ENCODE data around the gene RBM20. TPM values are rescaled to one million over a fixed set of nuclear protein-coding genes. Genes with fewer than 3 reads are reported as not detected.

Gene RBM20
- total and polyA plus RNA-seq, 10 of the 15 experiments (the other 5 are each of a cell fraction or from before 2014, with no cell fraction given), result 0.04 to 0.26 (median 0.15) TPM

- TF ChIP-seq ZNF622 (IDR thresholded peaks at IDR 0.05), result no peak
- no peak for TF ChIP-seq POLR2AphosphoS5 (IDR thresholded peaks at IDR 0.05; ENCODE audit: low read length)
- no peak for TF ChIP-seq RB1 (IDR thresholded peaks at IDR 0.05; ENCODE audit: borderline replicate concordance)
- TF ChIP-seq ZBED1 (IDR thresholded peaks at IDR 0.05; ENCODE audit: borderline replicate concordance), result no peak
- no peak for TF ChIP-seq ATF7 (IDR thresholded peaks at IDR 0.05; ENCODE audit: low read depth)
- no peak for TF ChIP-seq NFIC (IDR thresholded peaks at IDR 0.05; ENCODE audit: low read depth, low read length)
These were observed 164.5 kb downstream of the RBM20 start (continued) for GRCh38 chr10:110808615-110809014.

DNA sequence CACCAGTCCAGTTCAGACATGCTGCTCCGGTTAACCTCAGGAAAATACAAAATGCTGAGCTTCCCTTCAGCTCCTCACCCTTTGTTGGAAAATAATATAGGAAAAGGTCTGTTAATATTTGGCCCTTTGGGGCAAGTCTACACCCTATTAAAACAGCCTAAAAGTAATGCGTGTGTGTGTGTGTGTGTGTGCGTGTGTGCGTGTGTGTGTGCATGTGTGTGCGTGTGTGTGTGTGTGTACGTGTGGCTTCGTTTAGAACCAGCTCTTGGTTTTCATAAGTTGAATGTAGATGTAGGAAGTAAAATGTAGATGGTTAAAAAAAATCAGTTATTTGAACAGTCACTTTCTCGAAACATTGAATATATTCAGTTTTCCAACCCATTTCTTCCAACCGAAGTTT lies 166.5 kb downstream of the RBM20 start:
- CTCF ChIA-PET, result interaction anchor here (1.0 to 1.5 kb wide), 4 partner anchors 13 to 86 kb away, joined by 3 to 4 read pairs (median 3); no protein-coding TSS in a partner anchor
- no peak overlapping the region for H2AFZ ChIP-seq (ENCODE audit: control insufficient read depth, low read depth, low read length)
- no peak overlapping the region for H3K9ac ChIP-seq (ENCODE audit: control insufficient read depth, insufficient read depth, low read length)
- FAIRE-seq (no peak), DNase-seq (ENCODE audit: low read depth, low spot score) (no peak), ATAC-seq (no peak)
- 66% methylated on average over 9 of the region's 9 CpGs for WGBS (ENCODE audit: insufficient coverage, insufficient replicate concordance, low lambda C conversion rate, missing lambda C conversion rate)
- POLR2A ChIA-PET, result interaction anchor here (0.8 kb wide), 1 partner anchor 34 kb away, joined by 3 read pairs; no protein-coding TSS in a partner anchor
- no peaks in the 10 kb centered on the region for H3K36me3 ChIP-seq (ENCODE audit: control insufficient read depth in 2 of 2, insufficient read depth in 2 of 2, low read length in 1 of 2)
- no peaks in the 10 kb centered on the region for H3K79me2 ChIP-seq (ENCODE audit: control insufficient read depth, insufficient read depth, low read length)
- peaks cover 8% of the 10 kb centered on the region for H3K4me1 ChIP-seq (ENCODE audit: control insufficient read depth, insufficient read depth, low read length)
- H3K27ac ChIP-seq (ENCODE audit: control insufficient read depth, insufficient read depth), result no peak overlapping the region
- RAD21 ChIA-PET (ENCODE audit: unreplicated experiment), result interaction anchor here (0.9 to 1.2 kb wide), 2 partner anchors 86 to 109 kb away, joined by 3 to 4 read pairs; partner anchors contain the start of genes BBIP1 and SHOC2
- SMC1A ChIA-PET (ENCODE audit: uncharacterized antibody, unreplicated experiment), result interaction anchor here (0.6 to 2.0 kb wide), 5 partner anchors 9 to 101 kb away, joined by 3 to 5 read pairs (median 3); no protein-coding TSS in a partner anchor
- intact Hi-C loops (cut with micrococcal nuclease; ENCODE audit: unreplicated experiment), result no loop called here
- no peaks in the 10 kb centered on the region for H4K20me1 ChIP-seq (ENCODE audit: control insufficient read depth, insufficient read depth)
- in situ Hi-C loops (cut with MboI), result no loop called here
- BruUV-seq (replicated peaks), result no TSS peak
- no peak overlapping the region for H3K4me2 ChIP-seq (ENCODE audit: control insufficient read depth, insufficient read depth)
- H3K9me3 ChIP-seq (replicated peaks; ENCODE audit: control insufficient read depth, insufficient read depth, low read length), result no peaks in the 10 kb centered on the region; the same call in 2 of the 3 replicates
- H3K27me3 ChIP-seq (replicated peaks in 1 of 2; ENCODE audit: control insufficient read depth in 2 of 2, insufficient read depth in 2 of 2, low read length in 1 of 2), result no peaks in the 10 kb centered on the region
- no peak overlapping the region for H3K4me3 ChIP-seq
- TF ChIP-seq RAD51 (IDR thresholded peaks at IDR 0.05) (no peak), SIN3A (IDR thresholded peaks at IDR 0.05; ENCODE audit: low read depth, low read length) (no peak), FOXM1 (IDR thresholded peaks at IDR 0.05; ENCODE audit: low read depth, low read length) (no peak), KLF5 (IDR thresholded peaks at IDR 0.05; ENCODE audit: partially characterized antibody) (no peak), PML (IDR thresholded peaks at IDR 0.05; ENCODE audit: low read length) (no peak), JUNB (IDR thresholded peaks at IDR 0.05) (no peak), CREB1 (IDR thresholded peaks at IDR 0.05; ENCODE audit: low read depth) (no peak), ZNF24 (IDR thresholded peaks at IDR 0.05) (no peak), HDGF (IDR thresholded peaks at IDR 0.05) (no peak), REST (IDR thresholded peaks at IDR 0.05; ENCODE audit: low read depth, low read length) (no peak), CHD1 (IDR thresholded peaks at IDR 0.05; ENCODE audit: low read depth, low read length) (no peak)
- TF ChIP-seq, protein P1, sequence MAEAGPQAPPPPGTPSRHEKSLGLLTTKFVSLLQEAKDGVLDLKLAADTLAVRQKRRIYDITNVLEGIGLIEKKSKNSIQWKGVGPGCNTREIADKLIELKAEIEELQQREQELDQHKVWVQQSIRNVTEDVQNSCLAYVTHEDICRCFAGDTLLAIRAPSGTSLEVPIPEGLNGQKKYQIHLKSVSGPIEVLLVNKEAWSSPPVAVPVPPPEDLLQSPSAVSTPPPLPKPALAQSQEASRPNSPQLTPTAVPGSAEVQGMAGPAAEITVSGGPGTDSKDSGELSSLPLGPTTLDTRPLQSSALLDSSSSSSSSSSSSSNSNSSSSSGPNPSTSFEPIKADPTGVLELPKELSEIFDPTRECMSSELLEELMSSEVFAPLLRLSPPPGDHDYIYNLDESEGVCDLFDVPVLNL (IDR thresholded peaks at IDR 0.05; ENCODE audit: low read depth, low read length), result no peak

All from GM12878 (cell line).